HG02571 (cell line): ENCODE results near the gene CDC6.

Experiments
- ATAC-seq: cut with Tn5 transposase; IDR thresholded peaks from one replicate; pipeline ENCODE4 v1.9.1; 2021; ENCODE audit warnings: mild to moderate bottlenecking, moderate library complexity; ENCODE audit not compliant: unreplicated experiment

The CDC6 gene, protein sequence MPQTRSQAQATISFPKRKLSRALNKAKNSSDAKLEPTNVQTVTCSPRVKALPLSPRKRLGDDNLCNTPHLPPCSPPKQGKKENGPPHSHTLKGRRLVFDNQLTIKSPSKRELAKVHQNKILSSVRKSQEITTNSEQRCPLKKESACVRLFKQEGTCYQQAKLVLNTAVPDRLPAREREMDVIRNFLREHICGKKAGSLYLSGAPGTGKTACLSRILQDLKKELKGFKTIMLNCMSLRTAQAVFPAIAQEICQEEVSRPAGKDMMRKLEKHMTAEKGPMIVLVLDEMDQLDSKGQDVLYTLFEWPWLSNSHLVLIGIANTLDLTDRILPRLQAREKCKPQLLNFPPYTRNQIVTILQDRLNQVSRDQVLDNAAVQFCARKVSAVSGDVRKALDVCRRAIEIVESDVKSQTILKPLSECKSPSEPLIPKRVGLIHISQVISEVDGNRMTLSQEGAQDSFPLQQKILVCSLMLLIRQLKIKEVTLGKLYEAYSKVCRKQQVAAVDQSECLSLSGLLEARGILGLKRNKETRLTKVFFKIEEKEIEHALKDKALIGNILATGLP

DNA sequence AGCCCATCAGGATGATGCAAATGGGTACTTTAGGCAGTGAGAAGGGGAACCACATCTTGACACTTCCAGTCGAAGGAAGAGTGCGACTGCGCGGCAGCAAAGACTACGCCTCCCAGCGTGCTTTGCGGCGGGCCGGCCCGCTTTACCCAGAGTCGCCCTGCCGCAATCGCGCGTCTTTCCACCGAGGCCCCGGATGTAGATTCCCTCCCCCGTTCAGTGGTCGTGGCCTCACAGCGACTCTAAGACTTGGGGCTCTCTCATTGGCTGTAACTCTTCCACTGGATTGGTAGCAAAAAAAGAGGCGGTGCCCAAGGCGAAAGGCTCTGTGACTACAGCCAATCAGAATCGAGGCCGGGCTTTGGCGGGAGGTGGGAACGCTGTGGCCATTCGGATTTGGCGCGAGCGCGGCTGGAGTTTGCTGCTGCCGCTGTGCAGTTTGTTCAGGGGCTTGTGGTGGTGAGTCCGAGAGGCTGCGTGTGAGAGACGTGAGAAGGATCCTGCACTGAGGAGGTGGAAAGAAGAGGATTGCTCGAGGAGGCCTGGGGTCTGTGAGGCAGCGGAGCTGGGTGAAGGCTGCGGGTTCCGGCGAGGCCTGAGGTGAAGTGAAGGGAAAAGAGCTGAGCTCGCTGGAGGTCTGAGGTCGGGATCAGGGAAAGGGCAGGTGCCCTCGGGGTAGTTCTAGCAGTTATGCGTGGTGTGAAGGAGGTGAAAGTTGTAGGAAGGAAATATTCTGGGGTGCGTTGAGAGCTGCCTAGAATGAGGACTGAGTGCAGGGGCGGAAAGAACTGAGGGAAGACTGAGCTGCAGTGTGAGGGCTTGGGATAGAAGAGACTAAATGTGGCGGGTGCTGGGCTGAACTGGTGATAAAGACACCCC lies at the start of gene CDC6:
TSS of gene CDC6 (plus strand) at position 386 of the 876 bp plus-strand sequence. CDS start 1,542 bp downstream, outside the sequence.
- ATAC-seq, result peak; percentile 93

DNA sequence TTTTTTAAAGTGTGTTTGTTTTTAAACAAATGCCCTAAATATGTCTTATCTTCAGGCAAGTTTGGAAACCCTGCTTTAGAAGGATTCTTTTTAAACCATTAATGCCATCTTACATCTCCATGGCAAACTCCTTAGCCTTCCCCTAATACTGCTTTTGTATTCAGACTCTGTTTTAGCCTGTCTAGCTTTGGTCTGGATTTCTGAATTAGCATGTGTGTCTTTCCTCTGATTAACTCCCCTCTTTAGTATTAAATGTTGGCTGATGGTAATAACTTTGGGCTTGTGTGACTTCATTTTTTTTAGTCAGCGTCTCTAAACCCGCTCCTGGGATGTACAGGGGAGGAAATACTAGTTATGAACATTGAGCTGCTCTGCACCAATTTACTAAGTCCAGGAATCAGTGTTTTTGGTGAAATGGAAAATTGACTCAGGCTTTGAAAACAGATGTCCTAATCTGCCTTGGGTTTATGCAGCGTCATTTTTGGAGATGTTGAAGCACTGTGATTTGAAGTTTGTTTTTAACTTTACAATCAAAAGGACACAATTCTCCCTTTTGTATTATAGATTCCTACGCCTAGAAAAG lies 46.3 kb upstream of the CDC6 start:
- no peak for ATAC-seq

DNA sequence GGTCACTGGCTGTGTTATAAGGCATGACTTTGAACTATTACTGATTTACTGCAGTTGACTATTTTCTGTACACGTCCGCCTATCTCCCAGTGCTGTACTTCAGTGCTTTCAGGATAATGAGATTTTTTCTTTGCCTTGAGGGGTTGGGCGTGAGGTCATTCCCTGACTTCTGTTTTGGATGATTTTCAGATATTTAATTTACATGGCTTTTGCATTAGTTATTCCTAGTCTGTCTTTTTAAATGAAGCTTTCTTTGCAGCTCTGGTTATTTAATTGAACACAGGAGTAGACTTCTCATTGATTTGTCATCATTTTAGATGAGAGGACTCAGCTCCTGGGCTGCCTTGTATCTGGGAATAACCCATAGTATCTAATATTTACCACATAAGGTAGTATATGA lies 44.9 kb upstream of the CDC6 start:
- no peak for ATAC-seq

DNA sequence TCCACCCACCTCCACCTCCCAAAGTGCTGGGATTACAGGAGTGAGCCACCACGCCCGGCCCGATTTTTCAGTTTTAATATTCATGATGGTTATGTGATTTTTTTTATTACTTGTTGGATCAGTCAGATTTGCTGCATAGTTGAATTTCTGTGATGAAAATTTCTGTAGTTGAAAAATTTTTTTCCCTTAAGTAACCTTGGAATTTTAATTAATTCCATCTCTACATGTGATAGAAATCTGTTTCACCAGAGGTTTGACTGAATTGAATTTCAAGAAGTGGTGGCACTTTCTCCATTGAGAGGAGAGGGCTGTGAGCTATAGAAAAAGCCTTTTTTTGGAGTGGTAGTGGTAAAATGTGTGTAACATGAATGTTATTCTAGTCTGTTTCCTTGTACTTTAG lies 43.9 kb upstream of the CDC6 start:
- no peak for ATAC-seq

DNA sequence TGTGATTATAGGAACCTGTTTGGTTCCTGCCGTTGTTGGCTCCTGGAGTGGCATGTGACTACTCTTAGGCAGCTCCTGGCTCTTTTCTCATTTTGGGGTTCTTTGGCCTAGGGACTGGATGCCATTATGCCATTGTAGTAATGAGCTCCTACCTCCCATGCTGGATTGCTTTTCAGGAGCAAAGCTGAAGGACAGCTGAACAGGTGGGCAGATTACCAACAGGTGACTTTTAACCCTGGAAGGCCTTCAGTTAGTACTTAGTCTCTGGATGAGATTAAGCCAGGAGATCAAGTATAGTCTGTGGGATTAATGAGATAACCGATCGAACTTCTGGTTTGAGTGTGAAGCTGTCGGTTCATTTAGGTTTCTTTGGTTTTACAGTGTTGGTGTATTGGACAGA lies 43.4 kb upstream of the CDC6 start:
- ATAC-seq, result no peak

DNA sequence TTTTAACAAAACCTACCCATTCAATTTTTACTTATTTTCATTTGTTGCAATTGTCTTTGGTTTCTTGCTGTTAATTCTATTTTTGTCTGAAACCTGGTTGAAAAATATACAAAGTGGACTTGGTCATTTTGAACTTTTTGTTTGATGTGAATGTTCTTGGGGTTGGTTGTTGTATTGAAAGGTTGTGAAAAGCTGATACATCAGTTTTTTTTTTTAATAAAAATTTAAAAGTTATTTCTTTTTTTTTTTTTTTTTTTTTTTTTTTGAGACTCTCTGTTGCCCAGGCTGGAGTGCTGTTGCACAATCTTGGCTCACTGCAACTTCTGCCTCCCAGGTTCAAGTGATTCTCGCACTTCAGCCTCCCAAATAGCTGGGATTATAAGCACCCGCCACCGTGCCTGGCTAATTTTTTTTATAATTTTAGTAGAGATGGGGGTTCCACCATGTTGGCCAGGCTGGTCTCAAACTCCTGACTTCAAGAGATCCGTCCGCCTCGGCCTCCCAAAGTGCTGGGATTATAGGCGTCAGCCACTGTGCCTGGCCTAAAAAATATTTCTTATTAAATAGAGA lies 39.7 kb upstream of the CDC6 start:
- no peak for ATAC-seq

DNA sequence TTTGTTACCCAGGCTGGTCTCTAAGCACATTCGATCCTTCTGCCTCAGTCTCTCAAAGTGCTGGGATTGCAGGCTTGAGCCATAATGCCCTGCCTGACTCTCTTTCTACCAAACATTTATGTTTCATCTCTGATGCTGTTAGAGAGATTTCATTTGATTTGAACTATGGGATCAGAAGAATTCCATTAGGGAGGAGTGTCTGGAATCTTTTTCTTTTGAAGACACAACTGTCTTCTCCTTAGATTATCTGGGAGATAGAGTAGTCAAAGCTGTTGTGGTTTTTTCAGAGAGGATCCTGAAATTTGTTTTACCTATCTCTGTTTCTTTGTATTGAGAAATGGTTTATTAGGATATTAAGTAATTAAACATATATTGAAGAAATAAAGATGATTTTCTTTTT lies 39.2 kb upstream of the CDC6 start:
- ATAC-seq, result no peak

DNA sequence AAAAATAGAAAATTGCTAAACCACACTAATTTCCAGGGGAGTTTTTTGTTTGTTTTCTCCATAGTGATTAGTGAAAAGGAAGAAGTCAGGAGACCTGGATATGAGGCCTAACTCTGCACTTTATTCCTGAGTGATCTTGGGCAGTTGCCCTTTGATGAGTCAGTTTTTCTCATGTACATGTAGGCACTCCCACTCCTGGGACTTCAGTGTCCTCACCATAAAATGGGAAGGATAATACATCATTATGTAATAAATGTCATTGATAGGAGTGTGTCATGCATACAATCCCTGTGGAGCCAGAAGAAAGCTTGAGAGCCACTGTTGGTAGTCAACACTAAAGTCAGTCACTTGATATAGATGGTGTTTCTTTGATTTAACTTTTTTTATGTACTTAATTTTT lies 36.1 kb upstream of the CDC6 start:
- no peak for ATAC-seq

DNA sequence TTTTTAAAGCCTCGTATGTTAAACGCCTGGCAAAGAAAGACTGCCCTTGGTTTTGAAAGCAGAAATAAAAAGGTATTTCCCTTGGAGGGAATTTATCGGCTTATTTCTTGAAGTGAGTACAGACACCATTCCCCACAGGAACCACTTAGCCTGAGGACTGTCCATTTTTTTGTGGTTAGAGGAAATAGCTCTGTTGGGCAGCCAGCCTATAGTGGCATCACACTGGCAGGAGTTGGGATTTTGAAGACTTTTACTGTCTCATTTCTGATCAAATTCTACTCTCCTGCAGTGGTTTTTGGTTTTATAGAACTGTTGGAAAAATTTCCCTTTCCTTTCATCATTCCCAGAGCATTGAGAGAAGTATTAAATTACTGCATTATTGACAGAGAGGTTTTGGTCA lies 34.1 kb upstream of the CDC6 start:
- ATAC-seq, result no peak

DNA sequence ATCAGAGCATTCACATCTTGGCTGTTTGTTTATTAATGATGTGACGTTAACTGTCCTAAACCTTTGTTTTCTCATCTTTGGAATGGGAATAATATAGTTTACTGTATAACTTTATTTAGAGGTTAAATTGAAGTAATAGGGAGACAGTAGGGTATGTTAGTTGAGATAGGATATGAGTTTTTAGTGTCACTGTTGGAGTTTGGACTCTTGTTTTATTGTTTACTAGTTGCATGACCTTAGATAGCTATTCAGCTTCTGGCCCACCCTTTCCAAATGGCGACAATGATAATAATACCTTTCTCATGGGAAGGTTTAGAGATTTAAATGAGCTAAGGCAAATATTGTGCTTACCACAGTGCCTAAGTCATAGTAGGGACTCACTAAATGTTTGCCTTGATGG lies 28.2 kb upstream of the CDC6 start:
- ATAC-seq, result no peak

DNA sequence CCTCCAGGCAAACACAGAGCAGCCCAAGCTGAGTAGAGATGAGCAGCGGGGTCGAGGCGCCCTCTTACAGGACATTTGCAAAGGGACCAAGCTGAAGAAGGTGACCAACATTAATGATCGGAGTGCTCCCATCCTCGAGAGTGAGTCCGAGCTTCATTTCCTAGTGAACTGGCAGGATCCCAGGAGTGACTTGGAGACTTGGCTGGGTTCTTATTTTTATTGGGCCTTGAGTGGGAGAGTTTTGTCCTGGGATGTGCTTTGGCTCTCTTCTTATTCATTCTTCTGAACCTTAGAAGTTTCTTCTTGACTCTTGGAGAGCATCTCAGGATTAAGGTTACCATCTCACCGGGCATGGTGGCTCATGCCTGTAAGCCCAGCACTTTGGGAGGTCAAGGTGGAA lies 27.2 kb upstream of the CDC6 start:
- no peak for ATAC-seq

DNA sequence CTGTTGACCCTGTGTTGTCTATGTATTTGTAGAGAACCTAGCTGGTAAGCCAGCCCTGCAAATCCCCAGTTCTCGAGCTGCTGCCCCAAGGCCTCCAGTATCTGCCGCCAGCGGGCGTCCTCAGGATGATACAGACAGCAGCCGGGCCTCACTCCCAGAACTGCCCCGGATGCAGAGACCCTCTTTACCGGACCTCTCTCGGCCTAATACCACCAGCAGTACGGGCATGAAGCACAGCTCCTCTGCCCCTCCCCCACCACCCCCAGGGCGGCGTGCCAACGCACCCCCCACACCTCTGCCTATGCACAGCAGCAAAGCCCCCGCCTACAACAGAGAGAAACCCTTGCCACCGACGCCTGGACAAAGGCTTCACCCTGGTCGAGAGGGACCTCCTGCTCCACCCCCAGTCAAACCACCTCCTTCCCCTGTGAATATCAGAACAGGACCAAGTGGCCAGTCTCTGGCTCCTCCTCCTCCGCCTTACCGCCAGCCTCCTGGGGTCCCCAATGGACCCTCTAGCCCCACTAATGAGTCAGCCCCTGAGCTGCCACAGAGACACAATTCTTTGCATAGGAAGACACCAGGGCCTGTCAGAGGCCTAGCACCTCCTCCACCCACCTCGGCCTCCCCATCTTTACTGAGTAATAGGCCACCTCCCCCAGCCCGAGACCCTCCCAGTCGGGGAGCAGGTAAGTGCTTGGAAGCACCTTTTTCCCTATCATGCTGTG lies 23.1 kb upstream of the CDC6 start:
- ATAC-seq, result no peak

DNA sequence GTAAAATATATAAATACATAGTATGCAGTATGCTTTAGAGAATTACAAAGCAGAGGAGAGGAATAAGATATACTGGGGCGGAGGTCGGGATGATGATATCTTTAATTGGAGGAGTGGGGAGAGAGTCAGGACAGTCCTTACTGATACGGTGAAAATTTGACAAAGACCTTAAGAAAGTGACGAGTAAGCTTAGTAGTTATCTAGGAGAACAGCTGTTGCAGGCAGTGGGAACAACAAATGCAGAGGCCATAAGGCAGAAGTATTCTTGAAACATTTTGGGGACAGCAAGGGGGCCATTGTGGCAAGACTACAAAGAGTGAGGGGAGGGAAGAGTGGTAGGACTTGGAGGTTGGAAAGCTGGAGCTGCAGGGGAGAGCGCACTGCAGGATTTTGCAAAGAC lies 22.3 kb upstream of the CDC6 start:
- ATAC-seq, result no peak

DNA sequence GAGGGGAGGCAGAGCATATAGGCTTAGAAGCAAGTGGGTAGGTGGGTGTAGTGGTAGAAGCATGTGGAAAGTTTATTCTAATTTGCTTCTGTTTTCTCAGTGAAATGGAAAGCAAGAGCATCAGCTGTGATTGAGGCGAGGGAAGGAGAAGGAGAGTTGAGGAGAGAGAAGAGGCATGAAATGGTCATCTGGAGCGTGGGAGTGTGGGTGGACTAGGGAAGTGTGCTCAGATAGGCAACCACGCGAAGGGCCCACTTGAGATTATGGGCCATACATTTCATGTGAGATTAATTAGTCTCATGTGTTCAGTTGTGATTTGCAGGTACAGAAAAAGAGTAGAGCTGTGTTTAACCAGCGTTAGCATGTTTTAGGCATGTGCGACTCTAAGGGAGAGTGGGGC lies 20.8 kb upstream of the CDC6 start:
- no peak for ATAC-seq

DNA sequence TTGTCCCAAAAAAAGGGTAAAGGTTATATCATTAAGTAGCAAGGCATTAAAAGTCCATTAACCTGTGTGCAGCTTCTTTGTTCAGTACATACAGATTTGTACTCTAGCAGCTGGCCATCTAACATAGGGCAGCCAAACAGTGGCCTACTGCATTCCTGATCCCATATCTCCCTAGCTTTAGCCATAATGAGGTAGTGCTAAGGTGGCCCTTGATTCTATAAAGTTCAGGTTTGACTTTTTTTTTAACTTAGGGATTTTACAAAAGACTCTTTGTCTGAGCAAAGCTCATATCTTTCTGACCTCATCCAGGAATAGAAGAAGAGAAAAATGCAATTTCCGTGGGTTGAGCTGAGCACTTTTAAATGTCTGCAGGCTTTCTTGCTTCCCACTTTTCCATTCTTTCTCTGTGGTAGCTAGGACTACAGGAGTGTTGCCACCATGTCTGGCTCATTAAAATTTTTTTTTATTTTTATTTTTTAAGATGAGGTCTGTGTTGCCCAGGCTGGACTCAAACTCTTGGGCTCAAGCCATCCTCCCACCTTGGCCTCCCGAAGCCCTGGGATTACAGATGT lies 19.5 kb upstream of the CDC6 start:
- no peak for ATAC-seq

DNA sequence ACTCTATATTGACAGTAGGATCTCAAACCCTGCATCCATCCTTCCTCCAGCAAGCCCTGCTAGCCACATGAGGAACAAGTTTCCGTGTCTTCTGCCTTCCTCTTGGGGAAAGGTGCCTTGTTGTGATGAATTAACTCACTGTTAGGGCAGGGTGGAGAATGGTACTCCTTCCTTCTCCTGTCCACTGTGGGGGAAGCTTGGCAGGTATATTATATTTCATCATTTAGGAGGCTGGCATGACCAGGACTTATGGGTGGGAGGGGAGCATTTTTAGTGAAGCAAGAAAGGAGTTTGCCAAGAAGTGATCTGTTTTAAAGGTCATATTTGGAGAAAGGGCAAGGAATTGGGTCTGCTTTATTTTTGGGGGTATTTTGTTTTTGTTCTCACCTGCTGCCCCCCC lies 9.3 kb upstream of the CDC6 start:
- no peak for ATAC-seq

DNA sequence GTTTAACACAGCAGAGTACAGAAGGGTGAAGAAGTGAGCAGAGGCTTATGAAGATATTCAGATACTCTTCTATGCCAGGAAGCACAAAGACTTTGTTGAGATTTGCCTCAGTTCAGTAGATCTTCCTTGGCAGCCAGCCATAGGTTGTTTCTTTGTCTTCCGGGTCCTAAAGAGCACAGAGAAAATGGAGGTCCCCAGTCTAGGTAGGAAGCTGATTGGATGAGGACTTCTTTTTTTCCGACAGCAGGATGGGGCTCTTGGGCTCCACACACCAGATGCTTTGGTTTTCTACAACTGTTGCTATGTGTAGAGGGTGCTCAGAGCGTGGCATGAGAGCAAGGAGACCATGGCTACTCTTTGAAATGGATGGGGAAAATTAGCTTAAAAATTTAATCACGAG lies 8.3 kb upstream of the CDC6 start:
- no peak for ATAC-seq

DNA sequence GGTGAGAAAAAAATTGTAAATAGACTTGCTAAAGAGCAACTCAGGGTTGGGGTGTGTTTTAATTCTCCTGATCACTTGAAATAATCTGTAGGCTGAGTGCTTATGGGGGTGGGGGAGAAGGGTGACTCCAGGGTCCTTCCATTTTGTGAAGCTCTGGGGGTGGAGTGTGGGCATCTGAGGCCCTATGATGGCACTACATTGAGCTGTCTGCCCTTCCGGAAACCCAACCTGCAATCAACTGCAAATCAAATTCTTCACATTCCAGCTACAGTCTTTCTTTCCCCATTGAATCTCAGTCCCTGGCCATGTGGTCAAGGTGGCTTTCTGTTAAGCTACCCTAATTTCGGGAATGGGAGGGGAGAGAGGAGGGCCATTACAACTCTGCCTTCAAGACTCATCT lies 6.0 kb upstream of the CDC6 start:
- no peak for ATAC-seq

DNA sequence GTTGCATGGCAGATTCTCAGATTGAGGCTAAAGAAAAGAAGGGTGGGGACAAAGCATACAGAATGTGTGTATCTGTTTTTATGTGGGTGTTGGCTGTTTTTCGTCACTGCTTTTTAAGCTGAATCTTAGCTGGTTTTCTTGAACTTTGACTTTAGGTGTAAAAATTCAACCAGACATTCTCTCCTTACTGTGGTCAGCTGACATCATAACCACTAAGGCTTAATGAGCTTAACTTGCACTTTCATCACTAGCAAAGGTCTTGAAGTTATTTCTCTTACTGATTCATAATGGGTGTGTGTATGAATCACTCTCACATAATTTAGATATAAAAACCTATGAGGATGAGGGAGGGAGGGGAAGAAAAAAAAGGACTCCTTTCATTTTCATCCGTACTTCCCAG lies 4.0 kb upstream of the CDC6 start:
- no peak for ATAC-seq

DNA sequence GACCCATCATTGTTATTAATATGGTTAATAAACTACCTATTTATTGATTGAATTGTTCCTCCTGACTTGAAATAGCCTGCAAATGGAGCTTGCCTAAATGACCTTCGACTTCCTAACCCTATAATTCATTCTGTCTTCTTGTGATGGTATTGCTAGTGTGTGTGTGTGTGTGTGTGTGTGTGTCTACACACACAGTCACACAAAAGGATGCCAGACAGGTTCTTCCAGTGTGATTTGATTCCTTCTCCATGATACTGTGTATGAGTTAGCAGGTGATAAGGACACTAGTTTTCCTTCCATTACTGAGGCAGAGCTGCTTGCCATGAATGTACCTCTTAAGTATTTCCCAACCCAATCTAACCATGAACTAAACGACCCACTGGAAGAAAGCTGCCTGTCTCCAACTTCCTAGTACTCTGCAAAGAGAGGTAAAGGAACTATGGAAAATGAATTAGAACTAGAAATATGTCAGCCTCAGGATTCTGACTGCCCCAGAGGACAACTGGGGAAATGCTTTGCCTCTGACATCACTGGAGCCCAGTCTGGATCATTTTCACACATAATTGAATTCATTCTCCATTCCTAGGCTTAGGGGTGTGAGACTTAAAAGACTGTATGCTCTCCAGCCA lies 3.5 kb upstream of the CDC6 start:
- no peak for ATAC-seq
